Astrocyte of the spinal cord (primary cell): ENCODE results near the gene LSS.

Experiments
- DNase-seq: peaks from one replicate; pipeline ENCODE4 v3.0.0; 2011; ENCODE audit warnings: low read depth, low spot score
- H3K4me3 ChIP-seq: 2 replicates; pipeline ENCODE4 v1.5.1; 2011; ENCODE audit warnings: low read depth, mild to moderate bottlenecking, low read length, moderate library complexity
- CTCF ChIP-seq: IDR thresholded peaks from 2 replicates; pipeline ENCODE4 v1.5.1; 2012; ENCODE audit warnings: low read depth, mild to moderate bottlenecking, low read length, inconsistent platforms
- in situ Hi-C: cut with HindIII; loops from 2 replicates; pipeline ENCODE4 v1.10.0; 2017; ENCODE audit warnings: low sequenced_read_pairs

LSS gene

GRCh38 chr21:46214478-46215340 lies 13.9 kb downstream of the LSS start:
- H3K4me3 ChIP-seq, result no peak overlapping the region
- DNase-seq, result no peak
- no peak for TF ChIP-seq CTCF
- in situ Hi-C loops, result no loop called here

- TF ChIP-seq CTCF, result no peak
- in situ Hi-C loops, result no loop called here
- no peak for DNase-seq
- H3K4me3 ChIP-seq, result no peak overlapping the region
Measured at GRCh38 chr21:46213620-46214286, 14.8 kb downstream of the LSS start.

GRCh38 chr21:46212721-46213484 lies 15.7 kb downstream of the LSS start:
- in situ Hi-C loops, result no loop called here
- no peak for DNase-seq
- TF ChIP-seq CTCF, result no peak
- no peak overlapping the region for H3K4me3 ChIP-seq

- no peak for TF ChIP-seq CTCF
- H3K4me3 ChIP-seq, result no peak overlapping the region
- DNase-seq, result no peak
- in situ Hi-C loops, result no loop called here
Measured at GRCh38 chr21:46211786-46212720, 16.5 kb downstream of the LSS start.

GRCh38 chr21:46211376-46211775 lies 17.2 kb downstream of the LSS start:
- in situ Hi-C loops, result no loop called here
- DNase-seq, result no peak
- no peak for TF ChIP-seq CTCF
- H3K4me3 ChIP-seq, result no peak overlapping the region
